Heart left ventricle (tissue), 16 donors: ENCODE data around the gene OSGIN1. TPM values are rescaled to one million over a fixed set of nuclear protein-coding genes. Genes with fewer than 3 reads are reported as not detected.

Experiments used
- ATAC-seq, 4 donors: fragments of 200-7000 bp; cut with Tn5 transposase; one replicate each; pipeline ENCODE4 v1.9.1; 2020 to 2022; ENCODE audit warnings: moderate library complexity in 4 of 4, mild to moderate bottlenecking in 3 of 4, moderate number of reproducible peaks in 1 of 4
- DNase-seq, 5 donors: peaks; one replicate each; pipeline ENCODE4 v3.0.0-alpha.2; 2020
- H3K27ac ChIP-seq, 12 donors: fragments of 200-600 bp; sonication (generic) in 4 of 12; one replicate each; pipeline versions ENCODE4 v1.5.0 to v1.8.0; 2016 to 2022; ENCODE audit warnings: mild to moderate bottlenecking in 2 of 12
- H3K27me3 ChIP-seq, 9 donors: fragments of 200-600 bp; sonication (generic) in 2 of 9; one replicate each; pipeline versions ENCODE4 v1.5.1 to v1.8.0; 2016 to 2022; ENCODE audit warnings: mild to moderate bottlenecking in 3 of 9
- H3K36me3 ChIP-seq, 9 donors: fragments of 200-600 bp; sonication (generic) in 2 of 9; one replicate each; pipeline versions ENCODE4 v1.5.0 to v1.8.0; 2018 to 2022; ENCODE audit warnings: mild to moderate bottlenecking in 2 of 9
- H3K4me1 ChIP-seq, 12 donors: fragments of 200-600 bp; sonication (generic) in 4 of 12; one replicate each; pipeline versions ENCODE4 v1.5.0 to v1.8.0; 2016 to 2022; ENCODE audit warnings: mild to moderate bottlenecking in 3 of 12
- H3K4me3 ChIP-seq, 12 donors: fragments of 200-600 bp; sonication (generic) in 4 of 12; one replicate each; pipeline versions ENCODE4 v1.5.0 to v1.8.0; 2017 to 2022; ENCODE audit warnings: mild to moderate bottlenecking in 9 of 12, moderate library complexity in 4 of 12
- H3K9me3 ChIP-seq, 12 donors: fragments of 200-600 bp; sonication (generic) in 4 of 12; one replicate each; pipeline versions ENCODE4 v1.5.0 to v1.8.0; 2016 to 2022; ENCODE audit warnings: mild to moderate bottlenecking in 1 of 12
- POLR2A ChIP-seq, 2 donors: fragments of 450-650 bp; IDR thresholded peaks; one replicate each; pipeline ENCODE4 v1.6.1; 2017; ENCODE audit warnings: antibody characterized with exemption in 2 of 2, mild to moderate bottlenecking in 2 of 2, moderate library complexity in 2 of 2
- WGBS, 4 donors: extraction: QIAGEN DNeasy Blood & Tissue Kit in 2 of 4; methylation state at CpG; one replicate each; pipeline versions ENCODE4 v1.1.5 to v1.1.7; 2013 to 2018; 5-methylcytosine and 5-hydroxymethylcytosine counted together
- intact Hi-C, 10 donors: fragments of 100-400 bp; cut with DNase I; formaldehyde crosslinking; loops; one replicate each; pipeline versions ENCODE4 v1.11.1 to v1.14.2; 2022
- polyA plus RNA-seq, 2 donors: library from polyadenylated mRNA; stranded (reverse); fragments of 200-250 nt; gene quantifications; one replicate each; pipeline ENCODE4 v1.2.3, GENCODE V29; 2013
- total RNA-seq, 9 donors: library from RNA; depleted of rRNA in 2 of 9; stranded (reverse); fragments of >200 nt in 2 of 9; fragmentation: NEBNext Ultra II Directional in 3 of 9; extraction: Animal tissue kit (Norgen Biotek cat#: 25700) in 3 of 9; gene quantifications; one replicate each; pipeline versions ENCODE4 v1.1.0 to v1.2.4, GENCODE V29; 2016 to 2023
- TF ChIP-seq, protein P1 (sequence below), 12 donors: fragments of 200-600 bp; sonication (generic) in 4 of 12; IDR thresholded peaks; one replicate each; pipeline versions ENCODE4 v1.5.0 to v1.8.0; 2018 to 2022; ENCODE audit warnings: antibody characterized with exemption in 12 of 12, mild to moderate bottlenecking in 5 of 12
- donor health status: ischemic (EF 13 %, LVEDD 7.1; RV severe dilation, severe dysfunction).
- donor health status: healthy with polysubstance abuse.
- donor health status: DM: no; HTN: yes; CAD: no.
- donor health status: DM: no; HTN: no; CAD: no.
- donor health status: ischemic (EF 25% LVEDD 6.9; RV normal size, moderate dysfunction).
- donor health status: ischemic (EF 25% LVEDD 5.7; RV mildly dilated, moderate dysfunction).
- donor health status: healthy.
- donor health status: DM: yes; HTN: yes; CAD: no.
- donor health status: ischemic (EF 35%, LVEDD 5.7; RV mildly dilated, moderate dysfunction).
- donor health status: nonischemic (EF 11% LVEDD 7.7; RV severe dilation, severe dysfunction).
- donor health status: DM: yes; HTN: yes; CAD: no.
- donor health status: PGD.
- donor health status: ischemic (EF 29% LVEDD 5.4; RV normal size, mild dysfunction).
- donor health status: nonischemic (EF 23%, LVEDD 6.1; RV moderate dilation, normal function).

The OSGIN1 gene
- total and polyA plus RNA-seq, 11 donors, result 3.3 to 12.8 (median 7.0) TPM

DNA sequence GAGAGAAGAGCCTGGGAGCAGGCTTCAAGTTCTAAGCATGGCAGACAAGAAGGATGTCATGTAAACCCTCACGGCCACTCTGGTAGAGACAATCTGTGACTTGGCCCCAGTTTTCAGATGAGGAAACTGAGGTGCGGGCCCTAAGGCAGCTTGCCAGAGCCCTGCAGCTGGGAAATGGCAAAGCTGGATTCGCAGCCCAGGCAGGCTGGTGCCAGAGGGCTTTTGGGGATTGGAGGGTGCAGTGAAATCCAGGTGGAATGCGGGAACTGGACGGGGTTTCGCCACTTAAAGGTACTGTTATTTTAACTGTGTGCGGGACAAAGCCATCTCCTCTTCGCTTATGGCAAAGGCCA is 477 bp upstream of the OSGIN1 start:
- TF ChIP-seq, protein P1, sequence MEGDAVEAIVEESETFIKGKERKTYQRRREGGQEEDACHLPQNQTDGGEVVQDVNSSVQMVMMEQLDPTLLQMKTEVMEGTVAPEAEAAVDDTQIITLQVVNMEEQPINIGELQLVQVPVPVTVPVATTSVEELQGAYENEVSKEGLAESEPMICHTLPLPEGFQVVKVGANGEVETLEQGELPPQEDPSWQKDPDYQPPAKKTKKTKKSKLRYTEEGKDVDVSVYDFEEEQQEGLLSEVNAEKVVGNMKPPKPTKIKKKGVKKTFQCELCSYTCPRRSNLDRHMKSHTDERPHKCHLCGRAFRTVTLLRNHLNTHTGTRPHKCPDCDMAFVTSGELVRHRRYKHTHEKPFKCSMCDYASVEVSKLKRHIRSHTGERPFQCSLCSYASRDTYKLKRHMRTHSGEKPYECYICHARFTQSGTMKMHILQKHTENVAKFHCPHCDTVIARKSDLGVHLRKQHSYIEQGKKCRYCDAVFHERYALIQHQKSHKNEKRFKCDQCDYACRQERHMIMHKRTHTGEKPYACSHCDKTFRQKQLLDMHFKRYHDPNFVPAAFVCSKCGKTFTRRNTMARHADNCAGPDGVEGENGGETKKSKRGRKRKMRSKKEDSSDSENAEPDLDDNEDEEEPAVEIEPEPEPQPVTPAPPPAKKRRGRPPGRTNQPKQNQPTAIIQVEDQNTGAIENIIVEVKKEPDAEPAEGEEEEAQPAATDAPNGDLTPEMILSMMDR (IDR thresholded peaks at IDR 0.05), result no peak
- no peak for TF ChIP-seq POLR2A (IDR thresholded peaks at IDR 0.05)
- ATAC-seq (no peak), DNase-seq (peak in 1 of 5 donors; percentile 58)
- intact Hi-C loops, result loop anchor here in 6 of 10 donors (5.0 to 10.0 kb wide), 7 partner anchors 40 to 532 kb away; partner anchors contain the start of genes MLYCD (in 1 of the 6) and TAF1C (in 1 of the 6)
- Histone ChIP-seq H3K4me3 (peak overlapping the region in 10 of 12 donors; percentile 47 to 87 (median 71)), H3K27me3 (no peaks in the 10 kb centered on the region), H3K36me3 (no peaks in the 10 kb centered on the region), H3K27ac (peak overlapping the region in 11 of 12 donors; percentile 83 to 99 (median 94)), H3K4me1 (peaks cover 0 to 49% (median 28%) of the 10 kb centered on the region in 12 donors), H3K9me3 (no peaks in the 10 kb centered on the region)
- 22 to 31% (median 27%) methylated on average over 8 of the region's 8 CpGs for WGBS, 4 donors

DNA sequence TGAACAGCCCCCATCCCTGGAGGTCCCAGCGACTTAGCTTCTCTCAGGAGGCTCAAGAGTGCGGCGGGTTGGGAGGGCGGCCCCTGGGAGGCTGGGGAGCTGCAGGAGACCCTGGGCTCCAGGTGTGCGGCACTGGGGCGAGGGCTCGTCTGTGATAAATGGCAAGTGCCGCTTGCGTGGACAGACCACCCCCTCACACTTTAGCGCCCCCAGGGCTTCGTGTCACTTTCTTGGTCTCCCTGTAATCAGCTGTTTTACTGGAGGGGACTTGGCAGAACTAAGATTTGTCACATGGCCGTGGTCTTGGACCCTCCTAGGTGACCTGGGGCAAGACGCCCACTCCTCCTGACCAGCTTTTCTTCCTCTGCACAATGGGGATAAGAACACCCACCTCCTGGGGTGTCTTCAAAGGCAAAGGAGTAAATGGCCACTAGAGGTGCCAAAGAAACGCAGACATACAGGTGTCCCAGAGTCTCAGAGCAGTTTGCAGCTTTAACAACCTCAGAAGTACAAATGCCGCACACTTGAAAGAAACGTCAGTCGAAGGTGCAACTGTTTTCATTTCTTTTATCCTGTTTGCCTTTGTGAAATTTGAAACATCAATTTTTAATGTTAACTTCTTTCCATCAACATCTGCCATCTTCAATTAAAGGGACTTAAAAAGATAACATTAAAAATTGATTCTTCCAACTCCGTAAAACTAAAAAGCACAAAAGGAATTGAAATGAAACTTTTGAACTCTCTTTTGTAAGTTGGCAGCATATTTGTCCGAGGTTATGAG is 946 bp downstream of the OSGIN1 start:
- intact Hi-C loops, result loop anchor here in 6 of 10 donors (1.0 to 10.0 kb wide), 8 partner anchors 42 to 531 kb away; partner anchors contain the start of genes MLYCD (in 1 of the 6) and TAF1C (in 1 of the 6)
- peak in 2 of 4 donors; percentile 8 to 16 for ATAC-seq
- Histone ChIP-seq H3K36me3 (peaks cover 0 to 11% (median 0%) of the 10 kb centered on the region in 9 donors), H3K27ac (peak overlapping the region; percentile 64 to 99 (median 94)), H3K9me3 (no peaks in the 10 kb centered on the region), H3K4me3 (peak overlapping the region; percentile 36 to 87 (median 63)), H3K27me3 (no peaks in the 10 kb centered on the region), H3K4me1 (peaks cover 0 to 54% (median 28%) of the 10 kb centered on the region in 12 donors)
- 18 to 37% (median 29%) methylated on average over 10 to 19 of the region's 19 CpGs for WGBS, 4 donors
- no peak for DNase-seq
- TF ChIP-seq, protein P1 (IDR thresholded peaks at IDR 0.05), result peak in 8 of 12 donors; percentile 22 to 44 (median 34)
- TF ChIP-seq POLR2A (IDR thresholded peaks at IDR 0.05), result no peak

DNA sequence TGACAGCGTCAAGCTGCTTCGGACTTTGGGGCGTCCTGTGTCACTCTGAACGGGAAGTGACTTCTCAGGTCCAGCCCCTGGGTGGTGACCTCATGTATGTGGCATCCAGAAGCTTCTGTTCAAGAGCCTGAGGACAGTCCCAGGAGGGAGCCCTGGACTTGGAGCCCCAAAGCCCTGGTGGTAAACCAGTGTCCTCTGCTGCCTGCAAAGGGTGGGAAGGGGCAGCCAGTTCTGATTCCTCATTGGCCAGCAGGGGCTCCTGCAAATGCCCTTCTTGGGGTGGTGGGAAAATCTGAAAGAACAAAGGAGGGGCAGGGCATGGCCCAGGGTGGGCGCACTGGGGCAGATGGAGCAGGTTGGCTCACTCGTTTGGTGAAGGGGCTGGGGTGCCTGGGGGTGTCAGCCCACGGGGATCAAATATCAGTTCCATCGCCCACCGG is 1.6 kb downstream of the OSGIN1 start:
- peaks cover 0 to 59% (median 29%) of the 10 kb centered on the region in 12 donors for H3K4me1 ChIP-seq
- 54 to 68% (median 58%) methylated on average over 9 of the region's 9 CpGs for WGBS, 4 donors
- H3K36me3 ChIP-seq, result peaks cover 0 to 17% (median 5%) of the 10 kb centered on the region in 9 donors
- H3K27me3 ChIP-seq, result no peaks in the 10 kb centered on the region
- TF ChIP-seq, protein P1 (IDR thresholded peaks at IDR 0.05), result no peak
- peak in 1 of 2 donors; percentile 20 for TF ChIP-seq POLR2A (IDR thresholded peaks at IDR 0.05)
- H3K4me3 ChIP-seq, result peak overlapping the region in 8 of 12 donors; percentile 42 to 87 (median 71)
- H3K9me3 ChIP-seq, result no peaks in the 10 kb centered on the region
- ATAC-seq (peak in 3 of 4 donors; percentile 4 to 50 (median 49)), DNase-seq (peak in 4 of 5 donors; percentile 59 to 81 (median 64))
- intact Hi-C loops, result loop anchor here in 8 of 10 donors (5.0 to 10.0 kb wide), 12 partner anchors 42 to 530 kb away; partner anchors contain the start of genes TAF1C (in 3 of the 8) and MLYCD (in 1 of the 8)
- H3K27ac ChIP-seq, result peak overlapping the region in 10 of 12 donors; percentile 9 to 99 (median 86)
